HG03521 (cell line): ENCODE data around the gene TMEM63C.
"Not testable (repeated sequence)": the region's sequence is repeated elsewhere in the genome, so short reads cannot be mapped to it uniquely, and the experiment has no call there.

Experiments used
- ATAC-seq: cut with Tn5 transposase; IDR thresholded peaks from one replicate; pipeline ENCODE4 v1.9.1; 2021; ENCODE audit warnings: mild to moderate bottlenecking, moderate library complexity; ENCODE audit not compliant: unreplicated experiment

TMEM63C gene

GRCh38 chr14:77155083-77155482 is 26.5 kb upstream of the TMEM63C start:
- no peak for ATAC-seq

- no peak for ATAC-seq
Measured at GRCh38 chr14:77157740-77158139, 23.9 kb upstream of the TMEM63C start.

- ATAC-seq = no peak
Measured at GRCh38 chr14:77158175-77158881, 23.3 kb upstream of the TMEM63C start.

GRCh38 chr14:77158882-77159255 is 22.7 kb upstream of the TMEM63C start:
- no peak for ATAC-seq

- ATAC-seq = no peak
Measured at GRCh38 chr14:77161011-77161410, 20.6 kb upstream of the TMEM63C start.

- ATAC-seq = no peak
Measured at GRCh38 chr14:77170045-77170444, 11.6 kb upstream of the TMEM63C start.

GRCh38 chr14:77172916-77173315 is 8.7 kb upstream of the TMEM63C start:
- no peak for ATAC-seq

GRCh38 chr14:77173911-77174617 is 7.5 kb upstream of the TMEM63C start:
- not testable (repeated sequence) for ATAC-seq

- no peak for ATAC-seq
Measured at GRCh38 chr14:77175843-77176242, 5.8 kb upstream of the TMEM63C start.

GRCh38 chr14:77177702-77178101 is 3.9 kb upstream of the TMEM63C start:
- ATAC-seq = no peak

- ATAC-seq = no peak
Measured at GRCh38 chr14:77178656-77179055, 2.9 kb upstream of the TMEM63C start.

GRCh38 chr14:77180726-77181602 is 634 bp upstream of the TMEM63C start:
- no peak for ATAC-seq

- no peak for ATAC-seq
Measured at GRCh38 chr14:77183896-77184295, 2.3 kb downstream of the TMEM63C start.

- ATAC-seq = no peak
Measured at GRCh38 chr14:77184396-77185092, 2.9 kb downstream of the TMEM63C start.

GRCh38 chr14:77185093-77185465 is 3.5 kb downstream of the TMEM63C start:
- no peak for ATAC-seq

- ATAC-seq = no peak
Measured at GRCh38 chr14:77186911-77187648, 5.5 kb downstream of the TMEM63C start.

- no peak for ATAC-seq
Measured at GRCh38 chr14:77187649-77188012, 6.0 kb downstream of the TMEM63C start.

- no peak for ATAC-seq
Measured at GRCh38 chr14:77189479-77189878, 7.9 kb downstream of the TMEM63C start.

GRCh38 chr14:77190977-77191376 is 9.4 kb downstream of the TMEM63C start:
- ATAC-seq = no peak

GRCh38 chr14:77194706-77195105 is 13.1 kb downstream of the TMEM63C start:
- no peak for ATAC-seq
